Mucosa of descending colon (tissue), 3 donors: ENCODE results near the gene BLNK. TPM values are rescaled to one million over a fixed set of nuclear protein-coding genes. Genes with fewer than 3 reads are reported as not detected.

Experiments used
- ATAC-seq: fragments of 200-7000 bp; cut with Tn5 transposase; one replicate; pipeline ENCODE4 v1.9.1; 2020; ENCODE audit warnings: mild to moderate bottlenecking, moderate library complexity
- DNase-seq, 3 donors: peaks; one replicate each; pipeline ENCODE4 v3.0.0-alpha.2; 2020
- H3K36me3 ChIP-seq: fragments of 200-600 bp; one replicate; pipeline ENCODE4 v1.8.0; 2021; ENCODE audit warnings: low read depth, mild to moderate bottlenecking
- H3K4me1 ChIP-seq: fragments of 200-600 bp; one replicate; pipeline ENCODE4 v1.8.0; 2021; ENCODE audit warnings: low read depth, mild to moderate bottlenecking
- H3K4me3 ChIP-seq: fragments of 200-600 bp; one replicate; pipeline ENCODE4 v1.8.0; 2021; ENCODE audit warnings: mild to moderate bottlenecking
- H3K9me3 ChIP-seq: fragments of 200-600 bp; one replicate; pipeline ENCODE4 v1.8.0; 2021; ENCODE audit warnings: mild to moderate bottlenecking
- CTCF ChIP-seq: fragments of 200-600 bp; IDR thresholded peaks from one replicate; pipeline ENCODE4 v1.8.0; 2022; ENCODE audit warnings: antibody characterized with exemption, mild to moderate bottlenecking
- intact Hi-C, 2 donors: fragments of 100-400 bp; cut with DNase I in 1 of 2; cut with micrococcal nuclease in 1 of 2; formaldehyde crosslinking; loops; one replicate each; pipeline versions ENCODE4 v1.11.0 to v1.11.1; 2022; cut with DNase I, micrococcal nuclease
- total RNA-seq, 3 donors: library from RNA; stranded (reverse); fragmentation: NEBNext Ultra II Directional in 2 of 3; extraction: Animal tissue kit (Norgen Biotek cat#: 25700) in 2 of 3; gene quantifications; one replicate each; pipeline versions ENCODE4 v1.2.1 to v1.2.4, GENCODE V29; 2021 to 2023
- donor health status: DM: no; HTN: no; CAD: no; lungs with moderate emphysema.
- donor health status: DM: no; HTN: no; CAD: no.
- donor health status: DM: no; HTN: yes; CAD: no.

Gene BLNK
- total RNA-seq, 3 donors from 2014 or later, result 13.2 to 45.7 (median 30.4) TPM

DNA sequence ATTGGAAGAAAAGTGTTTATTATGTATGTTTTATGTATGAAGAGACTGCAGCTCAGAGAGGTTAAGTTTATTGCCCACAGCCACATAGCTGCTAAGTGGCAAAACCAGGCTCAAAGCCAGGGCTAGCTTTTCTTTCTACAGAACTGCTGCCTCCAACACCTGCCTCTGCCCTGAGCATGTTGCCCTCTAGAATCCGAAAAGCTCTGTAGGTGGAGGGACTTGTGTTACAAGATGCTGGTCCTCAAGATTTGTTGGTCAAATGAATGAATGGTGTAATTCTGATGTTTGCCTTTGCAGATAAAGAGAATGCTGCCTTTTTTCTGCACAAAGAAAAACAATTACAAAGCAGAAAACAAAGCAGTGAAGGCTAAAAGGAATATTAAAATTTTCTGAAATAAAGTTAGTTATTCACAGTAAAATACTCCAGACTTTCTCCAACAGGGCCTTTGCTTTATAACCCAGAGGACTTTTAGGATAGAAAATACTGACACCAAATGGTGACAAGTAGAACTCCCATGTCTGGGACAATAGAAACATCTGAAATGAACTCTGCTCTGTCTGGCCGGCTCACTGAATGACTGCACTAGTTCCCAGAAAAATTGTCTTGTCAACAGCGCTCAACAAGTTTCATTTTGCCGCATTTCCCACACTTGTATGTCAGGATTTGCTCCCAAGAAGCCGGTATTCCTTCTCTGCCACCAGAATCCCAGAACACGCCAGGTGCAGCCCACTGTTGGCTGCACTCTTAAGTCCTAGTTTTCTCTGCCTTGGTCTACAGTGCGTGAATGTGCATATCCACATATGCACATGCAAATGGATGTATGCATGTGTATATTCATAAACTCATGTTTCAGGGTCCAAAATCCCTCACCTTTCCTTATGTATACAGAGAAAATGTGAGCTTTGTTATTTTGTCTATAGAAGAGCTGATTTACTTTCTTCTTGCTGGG lies 21.9 kb upstream of the BLNK start:
- TF ChIP-seq CTCF, result no peak
- Histone ChIP-seq H3K36me3 (no peaks in the 10 kb centered on the region), H3K4me3 (no peak overlapping the region), H3K4me1 (no peaks in the 10 kb centered on the region), H3K9me3 (no peaks in the 10 kb centered on the region)
- DNase-seq (peak in 1 of 3 donors; percentile 29), ATAC-seq (peak; percentile 93)
- intact Hi-C loops, result loop anchor here in 1 of 2 donors (5.0 kb wide), 1 partner anchor 66 kb away; no protein-coding TSS in a partner anchor

- Histone ChIP-seq H3K36me3 (no peaks in the 10 kb centered on the region), H3K4me3 (no peak overlapping the region), H3K9me3 (no peaks in the 10 kb centered on the region), H3K4me1 (peaks cover 4% of the 10 kb centered on the region)
- intact Hi-C loops, result loop anchor here in 1 of 2 donors (5.0 kb wide), 1 partner anchor 63 kb away; no protein-coding TSS in a partner anchor
- no peak for DNase-seq
- no peak for ATAC-seq
- TF ChIP-seq CTCF, result no peak
Measured at GRCh38 chr10:96290368-96291133, 19.2 kb upstream of the BLNK start.

GRCh38 chr10:96289218-96289910 lies 18.0 kb upstream of the BLNK start:
- TF ChIP-seq CTCF, result no peak
- Histone ChIP-seq H3K9me3 (no peaks in the 10 kb centered on the region), H3K4me1 (peaks cover 7% of the 10 kb centered on the region), H3K4me3 (no peak overlapping the region), H3K36me3 (no peaks in the 10 kb centered on the region)
- ATAC-seq, result no peak
- DNase-seq, result no peak
- intact Hi-C loops, result no loop called here

DNA sequence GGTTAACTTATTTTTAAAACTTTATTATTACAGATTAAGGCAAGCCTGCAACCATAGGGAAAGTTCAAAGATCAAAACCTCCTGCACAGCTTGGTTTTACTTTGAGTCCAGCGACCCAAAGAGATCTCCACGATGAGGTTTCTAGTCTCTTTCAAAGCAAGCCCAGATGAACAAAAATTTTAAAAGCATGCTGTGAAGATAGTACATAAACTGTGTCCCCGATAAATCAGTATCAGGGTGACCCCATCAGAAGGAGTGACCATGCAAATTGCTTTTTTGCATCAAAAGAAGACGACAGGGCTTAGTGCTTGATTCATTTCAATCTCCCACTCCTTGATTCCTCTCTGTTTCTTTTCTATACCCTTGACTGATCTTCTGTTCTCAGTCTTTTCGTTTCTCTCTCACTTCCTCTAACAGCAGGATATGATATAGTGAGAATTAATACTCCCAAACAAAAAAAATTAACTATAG lies 16.8 kb upstream of the BLNK start:
- no peak for TF ChIP-seq CTCF
- Histone ChIP-seq H3K4me1 (peaks cover 7% of the 10 kb centered on the region), H3K36me3 (no peaks in the 10 kb centered on the region), H3K4me3 (no peak overlapping the region), H3K9me3 (no peaks in the 10 kb centered on the region)
- ATAC-seq (peak; percentile 35), DNase-seq (no peak)
- intact Hi-C loops, result no loop called here

DNA sequence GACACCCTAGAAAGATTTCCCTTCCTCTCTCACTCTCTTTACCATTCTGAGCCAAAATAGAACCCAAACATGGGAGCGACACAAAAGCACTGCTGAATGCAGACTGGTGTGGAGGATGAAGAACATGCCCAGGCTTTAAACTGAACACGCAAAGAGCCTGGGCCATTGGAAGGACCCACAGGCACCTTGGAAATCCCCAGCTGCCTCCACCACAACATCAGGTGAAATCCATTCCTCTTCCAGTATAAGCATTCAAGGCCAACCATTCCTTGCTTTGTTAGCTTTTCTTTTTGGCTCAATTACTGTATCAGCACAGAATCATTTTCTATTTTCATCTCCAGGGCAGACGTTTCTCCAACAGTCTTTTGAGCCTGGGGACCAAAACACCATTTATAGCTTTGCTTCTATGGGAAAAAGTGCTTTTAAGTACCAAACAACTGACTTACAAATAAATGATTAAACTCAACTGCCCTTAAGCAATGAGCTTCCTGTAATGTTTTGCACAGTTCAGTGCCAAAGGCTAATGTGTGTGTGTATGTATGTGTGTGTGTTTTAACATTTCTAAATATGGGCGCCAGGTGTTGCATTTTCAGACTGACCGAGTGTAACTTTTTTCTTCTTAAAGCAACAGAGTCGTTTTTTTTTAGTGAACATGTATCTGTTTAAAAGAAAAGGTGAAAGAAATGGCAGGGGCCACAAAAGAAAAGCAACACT lies 16.2 kb upstream of the BLNK start:
- Histone ChIP-seq H3K4me3 (no peak overlapping the region), H3K9me3 (no peaks in the 10 kb centered on the region), H3K36me3 (no peaks in the 10 kb centered on the region), H3K4me1 (peaks cover 7% of the 10 kb centered on the region)
- TF ChIP-seq CTCF, result no peak
- ATAC-seq, result peak; percentile 87
- peak in 2 of 3 donors; percentile 41 to 76 for DNase-seq
- intact Hi-C loops, result no loop called here
